Esophagus squamous epithelium (tissue), 4 donors: ENCODE results near the gene NSG2.

ENCODE experiments used
- POLR2A ChIP-seq, 4 donors: fragments of 450-650 bp; IDR thresholded peaks; one replicate each; pipeline ENCODE4 v1.6.1; 2017; ENCODE audit warnings: antibody characterized with exemption in 4 of 4, mild to moderate bottlenecking in 4 of 4, moderate library complexity in 3 of 4
- TF ChIP-seq, protein P1 (sequence below), 6 experiments: fragments of 450-650 bp in 4 of 6; fragments of 200-600 bp in 2 of 6; sonication (generic) in 2 of 6; IDR thresholded peaks; one replicate each; pipeline ENCODE4 v1.5.1; 2016 to 2019; ENCODE audit warnings: antibody characterized with exemption in 6 of 6, mild to moderate bottlenecking in 4 of 6, moderate library complexity in 4 of 6

DNA sequence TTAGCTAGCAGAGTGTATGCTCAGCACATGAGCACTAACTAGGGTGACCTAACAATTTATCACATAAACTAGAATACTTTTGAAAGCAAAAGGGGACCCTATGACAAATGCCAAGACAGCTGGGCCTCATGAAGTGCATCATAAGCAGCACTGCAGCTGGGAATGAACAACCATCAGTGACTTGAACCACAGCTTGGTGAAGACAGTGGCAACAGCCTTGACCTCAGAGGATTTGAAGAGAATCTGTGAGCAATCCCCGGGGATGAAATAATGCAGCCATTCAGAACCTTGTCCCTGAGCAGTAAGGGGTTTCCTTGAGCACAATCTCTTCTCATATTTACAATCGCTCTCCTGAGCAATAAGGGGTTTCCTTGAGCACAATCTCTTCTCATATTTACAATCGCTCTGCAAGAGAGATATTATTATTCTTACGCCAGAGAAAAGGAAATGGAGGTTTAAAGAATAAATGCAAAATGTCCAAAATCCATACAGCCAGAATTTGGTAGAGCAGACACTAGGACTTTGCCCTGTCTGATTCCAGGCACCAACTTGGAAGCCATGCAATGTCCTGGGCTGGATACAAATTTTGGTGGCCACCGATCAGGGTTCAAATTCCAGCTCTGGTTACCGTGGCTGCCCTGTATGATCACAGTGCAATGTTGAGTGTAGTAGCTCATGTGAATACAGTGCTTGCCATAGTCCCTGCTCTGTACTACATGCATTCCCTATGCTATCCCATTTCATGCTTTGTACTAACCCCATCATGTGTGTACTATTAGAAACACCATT lies 846 bp upstream of the NSG2 start:
- TF ChIP-seq, protein P1, sequence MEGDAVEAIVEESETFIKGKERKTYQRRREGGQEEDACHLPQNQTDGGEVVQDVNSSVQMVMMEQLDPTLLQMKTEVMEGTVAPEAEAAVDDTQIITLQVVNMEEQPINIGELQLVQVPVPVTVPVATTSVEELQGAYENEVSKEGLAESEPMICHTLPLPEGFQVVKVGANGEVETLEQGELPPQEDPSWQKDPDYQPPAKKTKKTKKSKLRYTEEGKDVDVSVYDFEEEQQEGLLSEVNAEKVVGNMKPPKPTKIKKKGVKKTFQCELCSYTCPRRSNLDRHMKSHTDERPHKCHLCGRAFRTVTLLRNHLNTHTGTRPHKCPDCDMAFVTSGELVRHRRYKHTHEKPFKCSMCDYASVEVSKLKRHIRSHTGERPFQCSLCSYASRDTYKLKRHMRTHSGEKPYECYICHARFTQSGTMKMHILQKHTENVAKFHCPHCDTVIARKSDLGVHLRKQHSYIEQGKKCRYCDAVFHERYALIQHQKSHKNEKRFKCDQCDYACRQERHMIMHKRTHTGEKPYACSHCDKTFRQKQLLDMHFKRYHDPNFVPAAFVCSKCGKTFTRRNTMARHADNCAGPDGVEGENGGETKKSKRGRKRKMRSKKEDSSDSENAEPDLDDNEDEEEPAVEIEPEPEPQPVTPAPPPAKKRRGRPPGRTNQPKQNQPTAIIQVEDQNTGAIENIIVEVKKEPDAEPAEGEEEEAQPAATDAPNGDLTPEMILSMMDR (IDR thresholded peaks at IDR 0.05) = no peak
- no peak for TF ChIP-seq POLR2A (IDR thresholded peaks at IDR 0.05)
